PFSK-1 (cell line): ENCODE results near the gene SLC26A4.

ENCODE experiments used
- FOXP2 ChIP-seq: optimal IDR thresholded peaks from 2 replicates; pipeline ENCODE3; 2011; ENCODE audit warnings: borderline replicate concordance, control low read depth, inconsistent platforms; ENCODE audit not compliant: insufficient read depth; ENCODE audit errors: extremely low read length, extremely low read depth
- POLR2AphosphoS5 ChIP-seq: IDR thresholded peaks from 2 replicates; pipeline ENCODE4 v1.6.1; 2012; ENCODE audit warnings: low read depth, mild to moderate bottlenecking, control low read depth, low read length, moderate library complexity
- SIN3A ChIP-seq: IDR thresholded peaks from 2 replicates; pipeline ENCODE4 v1.6.1; 2012; ENCODE audit warnings: mild to moderate bottlenecking, low read length, moderate library complexity, borderline replicate concordance; ENCODE audit not compliant: insufficient read depth
- TAF1 ChIP-seq: IDR thresholded peaks from 2 replicates; pipeline ENCODE4 v1.6.1; 2012; ENCODE audit warnings: low read length, control low read depth, borderline replicate concordance; ENCODE audit not compliant: insufficient read depth
- TF ChIP-seq, protein P1 (sequence below), 2 experiments: IDR thresholded peaks; 2 replicates each; pipeline versions ENCODE4 v1.6.1 to v1.8.0; 2011 to 2012; ENCODE audit warnings: low read depth in 2 of 2, low read length in 2 of 2, control low read depth in 1 of 2, inconsistent platforms in 1 of 2, mild to moderate bottlenecking in 1 of 2, moderate library complexity in 1 of 2; ENCODE audit not compliant: insufficient read depth in 1 of 2

The SLC26A4 gene

DNA sequence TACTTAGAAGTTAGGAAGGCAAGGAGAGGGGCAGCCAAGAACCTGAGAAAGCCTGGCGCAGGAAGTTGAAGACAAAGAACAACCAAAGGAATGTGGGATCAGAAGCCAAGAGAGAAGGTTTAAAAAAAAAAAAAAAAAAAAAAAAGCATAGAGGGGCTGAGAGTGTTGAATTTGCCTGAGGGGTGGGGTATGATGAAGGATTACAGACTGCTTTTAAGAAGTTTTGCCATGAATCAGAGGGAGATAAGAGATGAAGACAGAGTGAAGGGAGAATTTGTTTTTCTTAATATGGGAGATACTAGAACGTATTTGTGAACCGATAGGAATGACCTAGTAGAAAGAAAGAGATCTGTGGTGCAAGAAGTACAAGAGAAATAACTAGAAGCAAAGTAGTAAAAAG is 6.7 kb downstream of the SLC26A4 start:
- no peak for TF ChIP-seq TAF1
- TF ChIP-seq, protein P1, sequence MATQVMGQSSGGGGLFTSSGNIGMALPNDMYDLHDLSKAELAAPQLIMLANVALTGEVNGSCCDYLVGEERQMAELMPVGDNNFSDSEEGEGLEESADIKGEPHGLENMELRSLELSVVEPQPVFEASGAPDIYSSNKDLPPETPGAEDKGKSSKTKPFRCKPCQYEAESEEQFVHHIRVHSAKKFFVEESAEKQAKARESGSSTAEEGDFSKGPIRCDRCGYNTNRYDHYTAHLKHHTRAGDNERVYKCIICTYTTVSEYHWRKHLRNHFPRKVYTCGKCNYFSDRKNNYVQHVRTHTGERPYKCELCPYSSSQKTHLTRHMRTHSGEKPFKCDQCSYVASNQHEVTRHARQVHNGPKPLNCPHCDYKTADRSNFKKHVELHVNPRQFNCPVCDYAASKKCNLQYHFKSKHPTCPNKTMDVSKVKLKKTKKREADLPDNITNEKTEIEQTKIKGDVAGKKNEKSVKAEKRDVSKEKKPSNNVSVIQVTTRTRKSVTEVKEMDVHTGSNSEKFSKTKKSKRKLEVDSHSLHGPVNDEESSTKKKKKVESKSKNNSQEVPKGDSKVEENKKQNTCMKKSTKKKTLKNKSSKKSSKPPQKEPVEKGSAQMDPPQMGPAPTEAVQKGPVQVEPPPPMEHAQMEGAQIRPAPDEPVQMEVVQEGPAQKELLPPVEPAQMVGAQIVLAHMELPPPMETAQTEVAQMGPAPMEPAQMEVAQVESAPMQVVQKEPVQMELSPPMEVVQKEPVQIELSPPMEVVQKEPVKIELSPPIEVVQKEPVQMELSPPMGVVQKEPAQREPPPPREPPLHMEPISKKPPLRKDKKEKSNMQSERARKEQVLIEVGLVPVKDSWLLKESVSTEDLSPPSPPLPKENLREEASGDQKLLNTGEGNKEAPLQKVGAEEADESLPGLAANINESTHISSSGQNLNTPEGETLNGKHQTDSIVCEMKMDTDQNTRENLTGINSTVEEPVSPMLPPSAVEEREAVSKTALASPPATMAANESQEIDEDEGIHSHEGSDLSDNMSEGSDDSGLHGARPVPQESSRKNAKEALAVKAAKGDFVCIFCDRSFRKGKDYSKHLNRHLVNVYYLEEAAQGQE (IDR thresholded peaks at IDR 0.05; ENCODE audit: insufficient read depth in 1 of 2, low read depth in 2 of 2, low read length in 2 of 2), result no peak
- no peak for TF ChIP-seq SIN3A
- TF ChIP-seq FOXP2, result no peak
- TF ChIP-seq POLR2AphosphoS5, result no peak

DNA sequence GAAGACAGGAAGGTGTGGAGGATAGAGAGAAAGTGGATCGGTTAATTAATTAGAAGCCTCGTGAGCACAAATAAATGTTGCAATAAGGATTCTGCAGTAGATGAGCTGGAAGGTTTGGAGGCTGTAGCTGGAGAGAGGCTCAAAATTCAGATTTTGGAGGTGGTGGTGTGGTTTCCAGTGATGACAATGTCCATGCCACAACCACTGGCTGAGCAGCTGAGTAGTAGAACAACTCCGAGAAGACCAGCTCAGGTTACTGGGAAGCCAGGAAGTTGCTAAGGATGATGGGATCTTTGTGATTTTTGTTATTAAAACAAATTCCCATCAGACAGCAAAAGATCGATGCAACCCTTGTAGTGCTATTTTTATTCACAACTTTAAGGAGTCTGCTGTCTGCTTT is 7.7 kb downstream of the SLC26A4 start:
- TF ChIP-seq, protein P1 (IDR thresholded peaks at IDR 0.05; ENCODE audit: insufficient read depth in 1 of 2, low read depth in 2 of 2, low read length in 2 of 2), result no peak
- TF ChIP-seq TAF1 (no peak), FOXP2 (no peak), SIN3A (no peak), POLR2AphosphoS5 (no peak)

DNA sequence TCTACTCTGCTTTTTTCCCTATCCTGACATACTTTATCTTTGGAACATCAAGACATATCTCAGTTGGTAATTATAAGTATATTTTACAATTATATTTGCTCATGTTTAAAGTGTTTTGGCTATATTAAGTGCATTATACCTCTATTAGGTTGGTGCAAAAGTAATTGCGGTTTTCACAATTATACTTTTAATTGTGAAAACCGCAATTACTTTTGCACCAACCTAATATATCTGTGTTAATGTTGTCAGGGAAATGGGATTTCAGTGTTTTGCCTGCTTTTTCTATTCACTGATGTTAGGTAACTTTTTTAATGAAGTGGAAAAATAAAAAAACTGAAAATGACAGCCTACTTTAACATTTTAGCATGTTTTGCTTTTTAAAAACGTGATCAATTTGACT is 11.6 kb downstream of the SLC26A4 start:
- TF ChIP-seq POLR2AphosphoS5 (no peak), SIN3A (no peak), FOXP2 (no peak)

DNA sequence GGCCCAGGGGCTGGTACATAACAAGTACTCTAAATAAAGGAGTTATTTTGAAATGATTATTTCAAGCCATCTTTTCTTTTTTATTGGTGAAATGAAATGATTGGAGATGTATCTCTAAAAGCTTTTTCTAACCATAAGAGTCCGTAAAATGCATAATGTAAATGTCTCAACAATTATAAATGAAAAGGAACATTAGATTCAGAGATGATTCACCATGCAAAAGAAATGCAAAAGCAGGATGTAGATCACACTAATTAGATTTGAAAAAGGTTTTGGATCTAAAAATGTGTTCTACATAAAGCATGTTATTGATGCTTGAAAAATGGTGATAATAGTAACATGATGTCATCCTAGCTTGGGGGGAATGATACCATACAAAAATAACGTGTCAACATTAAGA is 15.6 kb downstream of the SLC26A4 start:
- TF ChIP-seq, protein P1 (IDR thresholded peaks at IDR 0.05; ENCODE audit: insufficient read depth in 1 of 2, low read depth in 2 of 2, low read length in 2 of 2), result no peak
- TF ChIP-seq POLR2AphosphoS5 (no peak), FOXP2 (no peak)

DNA sequence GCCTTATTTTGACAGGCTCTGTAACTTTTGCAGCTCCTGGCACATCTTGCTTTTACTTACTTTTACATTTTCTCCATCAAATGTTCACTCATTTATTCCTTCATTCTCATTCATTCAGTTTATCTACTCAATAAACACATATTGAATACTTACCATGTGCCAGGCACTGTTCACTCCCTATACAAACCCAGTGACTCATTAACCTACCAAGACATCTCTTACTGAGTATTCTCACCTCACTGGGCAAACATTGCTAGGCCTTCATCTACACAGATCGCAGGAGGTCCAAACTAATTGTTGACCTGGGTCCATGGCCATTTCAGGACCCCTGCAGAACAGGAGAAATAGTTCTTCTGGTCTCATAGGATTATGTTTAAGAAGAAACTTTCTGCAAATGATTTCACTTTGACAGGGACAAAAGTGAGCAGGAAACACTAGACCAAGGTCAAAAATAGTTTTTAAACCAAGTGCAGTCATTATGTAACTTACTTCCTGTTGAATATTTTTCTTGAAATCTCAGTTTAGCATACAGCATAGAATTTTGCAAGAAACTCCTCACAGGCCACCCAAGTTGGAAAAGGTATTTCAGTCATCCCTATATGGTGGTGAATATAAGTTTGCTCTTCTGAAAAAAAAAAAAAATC is 17.6 kb downstream of the SLC26A4 start:
- TF ChIP-seq, protein P1 (IDR thresholded peaks at IDR 0.05; ENCODE audit: insufficient read depth in 1 of 2, low read depth in 2 of 2, low read length in 2 of 2), result no peak
- no peak for TF ChIP-seq FOXP2
- TF ChIP-seq POLR2AphosphoS5, result no peak
- no peak for TF ChIP-seq TAF1
- TF ChIP-seq SIN3A, result no peak
